NCI-H146 treated with DMSO at 0.1 percent for 48 hours (cell line): ENCODE measurements around the gene DCTN2.
"Not testable (repeated sequence)": the region's sequence is repeated elsewhere in the genome, so short reads cannot be mapped to it uniquely, and the experiment has no call there.

Experiments
- DNase-seq: peaks from one replicate; lab custom pipeline; 2025; ENCODE audit not compliant: unreplicated experiment; lab: John Stamatoyannopoulos, UW

Gene DCTN2

DNA sequence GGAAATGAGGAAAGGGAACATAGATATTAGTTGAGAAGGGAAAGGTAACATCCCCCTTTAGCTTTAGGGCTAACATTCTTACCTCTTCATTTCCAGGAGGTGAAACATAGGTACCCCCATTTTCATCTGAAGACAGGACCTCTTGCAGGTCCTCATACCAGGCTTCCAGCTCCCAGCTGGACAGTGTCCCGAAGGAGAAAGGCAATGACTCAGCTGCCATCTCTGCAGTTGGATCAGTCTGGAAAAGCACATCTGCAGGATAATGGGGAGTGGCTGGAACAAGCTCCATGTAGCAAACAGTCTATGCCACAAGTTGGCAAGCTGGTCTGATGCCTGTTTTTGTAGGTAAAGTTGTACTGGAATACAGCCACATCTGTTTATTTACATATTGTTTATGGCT, 29.8 kb downstream of the DCTN2 start:
- no peak for DNase-seq

DNA sequence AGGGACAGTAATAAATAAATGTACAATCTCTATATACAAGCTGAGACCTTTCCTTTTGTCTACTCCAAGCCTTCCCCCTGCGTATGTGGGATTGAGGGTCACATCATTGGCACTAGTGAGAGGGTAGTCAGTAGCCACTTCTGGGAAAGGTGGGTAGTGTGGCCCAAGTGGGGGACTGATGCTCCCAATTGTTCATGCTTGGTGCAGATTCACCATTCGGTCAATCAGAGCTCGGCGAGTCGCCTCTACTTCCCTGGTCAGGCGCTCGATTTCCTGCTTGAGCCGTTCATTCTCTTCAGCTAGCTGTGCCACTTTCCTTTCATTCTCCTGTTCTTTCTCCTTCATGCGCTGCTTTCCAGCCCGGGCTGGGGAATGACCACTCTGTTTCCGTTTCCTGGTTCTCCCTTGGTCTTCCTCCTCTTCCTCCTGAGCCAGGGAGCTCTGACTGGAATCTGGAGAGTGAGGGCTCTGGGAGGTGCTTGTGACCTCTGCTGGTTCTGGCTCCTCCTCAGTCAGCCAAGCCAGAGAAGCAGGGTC, 30.3 kb downstream of the DCTN2 start:
- no peak for DNase-seq

- no peak for DNase-seq
Observed at GRCh38 chr12:57515934-57516541, 31.0 kb downstream of the DCTN2 start.

GRCh38 chr12:57515408-57515933, 31.5 kb downstream of the DCTN2 start:
- no peak for DNase-seq

DNA sequence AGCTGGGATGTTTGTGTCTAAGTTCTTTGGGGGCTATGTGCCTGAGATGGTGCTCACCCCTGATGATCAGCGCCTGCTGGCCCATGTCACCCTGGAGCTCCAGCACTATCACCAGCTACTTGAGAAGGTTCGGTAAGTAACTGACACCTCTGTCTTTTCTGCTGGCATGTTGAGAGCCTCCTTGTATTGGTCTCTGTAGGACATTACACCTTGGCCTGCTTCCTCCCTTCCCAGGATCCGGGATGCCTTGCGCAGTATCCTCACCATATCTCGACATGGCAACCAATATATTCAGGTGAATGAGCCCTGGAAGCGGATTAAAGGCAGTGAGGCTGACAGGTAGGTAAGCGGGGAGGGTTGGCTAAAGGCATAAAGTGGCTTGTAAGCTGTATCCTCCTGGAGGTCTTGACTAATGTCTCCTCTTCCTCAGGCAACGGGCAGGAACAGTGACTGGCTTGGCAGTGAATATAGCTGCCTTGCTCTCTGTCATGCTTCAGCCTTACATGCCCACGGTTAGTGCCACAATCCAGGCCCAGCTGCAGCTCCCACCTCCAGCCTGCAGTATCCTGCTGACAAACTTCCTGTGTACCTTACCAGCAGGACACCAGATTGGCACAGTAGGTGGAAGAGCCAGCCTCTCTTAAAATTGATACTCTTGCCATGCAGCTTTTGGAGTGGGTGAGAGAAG, 32.1 kb downstream of the DCTN2 start:
- DNase-seq: no peak

DNA sequence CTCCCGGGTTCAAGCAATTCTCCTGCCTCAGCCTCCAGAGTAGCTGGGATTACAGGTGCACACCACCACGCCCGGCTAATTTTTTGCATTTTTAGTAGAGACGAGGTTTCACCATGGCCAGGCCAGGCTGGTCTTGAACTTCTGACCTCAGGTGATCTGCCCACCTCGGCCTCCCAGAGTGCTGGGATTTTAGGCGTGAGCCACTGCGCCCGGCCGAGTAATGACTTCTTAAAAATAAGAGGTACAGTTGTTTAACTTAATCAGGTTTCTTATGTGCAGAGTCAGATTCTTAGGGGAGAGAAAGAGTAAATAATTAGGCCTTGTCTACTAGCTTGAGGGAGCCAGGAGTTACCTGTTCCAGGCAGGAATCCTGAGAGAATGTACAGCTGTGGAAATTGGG, 32.7 kb downstream of the DCTN2 start:
- DNase-seq: not testable (repeated sequence)

GRCh38 chr12:57513677-57514076, 33.3 kb downstream of the DCTN2 start:
- not testable (repeated sequence) for DNase-seq

- DNase-seq: no peak
Observed at GRCh38 chr12:57513266-57513665, 33.7 kb downstream of the DCTN2 start.

DNA sequence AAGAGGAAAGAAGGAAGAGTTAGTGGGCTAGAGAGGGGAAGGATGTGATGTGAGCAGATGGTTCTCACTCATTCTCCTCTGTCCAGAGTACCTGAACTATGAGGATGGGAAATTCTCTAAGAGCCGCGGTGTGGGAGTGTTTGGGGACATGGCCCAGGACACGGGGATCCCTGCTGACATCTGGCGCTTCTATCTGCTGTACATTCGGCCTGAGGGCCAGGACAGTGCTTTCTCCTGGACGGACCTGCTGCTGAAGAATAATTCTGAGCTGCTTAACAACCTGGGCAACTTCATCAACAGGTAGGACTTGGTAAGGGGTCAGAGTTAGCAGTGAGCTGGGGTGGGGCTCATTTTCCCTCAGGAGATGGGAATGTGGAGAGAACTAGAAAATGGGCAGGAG, 34.3 kb downstream of the DCTN2 start:
- no peak for DNase-seq

DNA sequence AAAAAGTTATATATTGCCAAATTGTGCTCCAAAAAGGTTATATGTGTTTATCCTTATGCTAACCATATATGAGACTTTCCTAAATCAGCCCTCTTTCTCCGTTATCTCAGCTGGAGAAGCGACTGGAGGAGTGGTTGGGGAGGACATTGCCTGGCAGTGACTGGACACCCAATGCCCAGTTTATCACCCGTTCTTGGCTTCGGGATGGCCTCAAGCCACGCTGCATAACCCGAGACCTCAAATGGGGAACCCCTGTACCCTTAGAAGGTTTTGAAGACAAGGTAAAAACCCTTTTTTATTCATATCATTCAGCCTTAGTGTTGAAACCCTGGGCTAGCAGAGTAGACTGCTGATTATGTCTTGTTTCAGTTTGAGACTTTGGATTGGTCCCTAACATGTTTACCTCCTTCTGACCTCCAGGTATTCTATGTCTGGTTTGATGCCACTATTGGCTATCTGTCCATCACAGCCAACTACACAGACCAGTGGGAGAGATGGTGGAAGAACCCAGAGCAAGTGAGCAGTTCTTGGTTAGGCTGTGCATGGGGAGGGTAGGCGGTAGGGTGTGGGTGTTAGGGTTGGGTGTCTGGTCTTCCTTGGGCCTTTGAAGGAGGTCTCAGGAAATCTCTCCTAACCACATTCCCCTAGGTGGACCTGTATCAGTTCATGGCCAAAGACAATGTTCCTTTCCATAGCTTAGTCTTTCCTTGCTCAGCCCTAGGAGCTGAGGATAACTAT, 35.2 kb downstream of the DCTN2 start:
- no peak for DNase-seq

- no peak for DNase-seq
Observed at GRCh38 chr12:57511161-57511560, 35.8 kb downstream of the DCTN2 start.

GRCh38 chr12:57507796-57508195, 39.2 kb downstream of the DCTN2 start:
- DNase-seq: not testable (repeated sequence)

GRCh38 chr12:57506541-57506940, 40.5 kb downstream of the DCTN2 start:
- not testable (repeated sequence) for DNase-seq

GRCh38 chr12:57502311-57502969, 44.6 kb downstream of the DCTN2 start:
- not testable (repeated sequence) for DNase-seq

DNA sequence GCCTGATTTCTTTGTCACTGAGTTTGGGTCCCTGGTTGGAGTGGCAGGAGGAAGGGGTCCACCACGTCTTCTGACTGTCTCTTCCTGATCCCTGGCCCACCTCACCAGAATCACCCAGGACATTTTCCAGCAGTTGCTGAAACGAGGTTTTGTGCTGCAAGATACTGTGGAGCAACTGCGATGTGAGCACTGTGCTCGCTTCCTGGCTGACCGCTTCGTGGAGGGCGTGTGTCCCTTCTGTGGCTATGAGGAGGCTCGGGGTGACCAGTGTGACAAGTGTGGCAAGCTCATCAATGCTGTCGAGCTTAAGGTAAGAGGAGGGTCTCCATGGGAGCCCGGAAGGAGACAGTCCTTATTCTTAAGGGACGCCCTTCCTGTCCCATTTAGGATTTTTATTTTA, 46.8 kb downstream of the DCTN2 start:
- no peak for DNase-seq

DNA sequence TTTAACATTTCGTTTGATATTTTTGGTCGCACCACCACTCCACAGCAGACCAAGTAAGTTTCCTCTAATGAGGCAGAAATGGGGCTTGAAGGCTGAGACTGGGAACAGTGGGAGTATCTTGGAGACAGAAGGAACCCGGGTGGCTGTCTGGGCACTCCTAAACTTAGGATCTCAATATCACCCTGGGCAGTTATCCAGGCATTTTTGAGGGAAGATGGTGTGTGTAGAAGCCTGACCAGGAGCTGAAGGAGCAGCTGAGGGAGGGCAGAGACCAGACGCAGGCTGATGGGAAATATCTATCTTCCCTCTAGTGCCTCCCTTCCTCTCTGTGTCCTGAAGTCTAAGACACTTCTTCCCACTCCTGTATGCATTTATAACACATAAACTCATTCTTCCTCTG, 48.4 kb downstream of the DCTN2 start:
- DNase-seq: no peak

GRCh38 chr12:57498132-57498502, 48.9 kb downstream of the DCTN2 start:
- DNase-seq: no peak

DNA sequence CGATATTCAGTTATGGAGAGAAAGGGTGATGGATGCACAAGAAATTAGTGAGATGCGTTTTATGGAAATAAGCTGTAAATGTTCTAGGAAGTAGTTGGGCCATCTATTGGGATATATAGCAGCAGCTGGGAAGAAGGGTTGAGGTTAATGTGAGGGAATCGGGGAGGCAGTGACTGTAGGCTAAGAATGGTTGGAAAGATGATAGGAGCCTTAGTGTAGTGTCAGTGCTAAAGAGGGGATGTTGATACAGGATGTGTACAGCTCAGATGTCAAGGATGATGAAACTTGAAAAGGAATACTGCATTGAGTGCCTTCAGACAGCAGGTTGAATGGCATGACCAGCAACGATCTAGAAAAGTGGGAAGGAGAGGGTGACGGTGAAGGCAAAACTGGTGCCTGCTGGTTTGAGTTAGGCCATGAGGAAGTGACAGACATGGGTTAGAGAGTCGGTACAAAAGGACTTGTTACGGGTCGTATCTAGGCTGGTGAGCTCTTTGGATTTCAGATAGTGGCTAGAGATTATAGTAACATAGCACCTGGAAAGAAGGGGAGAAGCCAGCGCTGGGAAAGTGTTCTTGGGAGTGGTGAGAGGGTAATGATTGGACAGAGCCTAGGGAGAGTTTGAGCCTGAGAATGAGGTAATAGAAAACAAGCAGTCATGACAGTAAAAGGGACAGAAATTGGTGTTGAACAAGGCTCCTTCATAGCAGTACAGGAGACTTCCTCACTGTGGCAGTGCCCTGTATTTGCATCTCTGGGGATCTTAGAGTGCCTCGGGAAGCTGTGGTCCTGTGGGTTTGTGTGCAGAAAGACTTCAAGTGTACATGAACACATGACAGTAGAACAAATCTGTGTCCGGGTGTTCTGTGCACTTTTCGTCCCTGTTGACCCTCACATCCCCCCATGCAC, 49.5 kb downstream of the DCTN2 start:
- DNase-seq: no peak

DNA sequence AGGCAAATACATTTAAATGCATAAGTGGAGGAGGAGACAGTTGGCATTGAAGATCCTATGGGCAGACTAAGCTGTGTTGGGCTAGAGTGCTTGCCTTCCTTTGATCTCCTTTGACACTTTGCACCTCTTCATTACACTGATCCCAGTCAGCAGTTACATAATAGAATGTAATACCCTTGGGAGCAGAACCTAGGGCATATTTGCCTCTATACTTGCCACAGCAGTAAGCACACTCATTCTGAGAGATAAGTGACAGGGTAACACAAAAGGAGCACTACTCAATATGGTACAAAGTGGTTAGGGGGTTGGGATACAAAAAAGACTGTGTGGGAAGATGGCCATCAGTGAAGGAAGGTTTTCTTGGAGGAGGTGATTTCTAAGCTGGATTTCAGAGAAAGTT, 50.2 kb downstream of the DCTN2 start:
- DNase-seq: no peak

DNA sequence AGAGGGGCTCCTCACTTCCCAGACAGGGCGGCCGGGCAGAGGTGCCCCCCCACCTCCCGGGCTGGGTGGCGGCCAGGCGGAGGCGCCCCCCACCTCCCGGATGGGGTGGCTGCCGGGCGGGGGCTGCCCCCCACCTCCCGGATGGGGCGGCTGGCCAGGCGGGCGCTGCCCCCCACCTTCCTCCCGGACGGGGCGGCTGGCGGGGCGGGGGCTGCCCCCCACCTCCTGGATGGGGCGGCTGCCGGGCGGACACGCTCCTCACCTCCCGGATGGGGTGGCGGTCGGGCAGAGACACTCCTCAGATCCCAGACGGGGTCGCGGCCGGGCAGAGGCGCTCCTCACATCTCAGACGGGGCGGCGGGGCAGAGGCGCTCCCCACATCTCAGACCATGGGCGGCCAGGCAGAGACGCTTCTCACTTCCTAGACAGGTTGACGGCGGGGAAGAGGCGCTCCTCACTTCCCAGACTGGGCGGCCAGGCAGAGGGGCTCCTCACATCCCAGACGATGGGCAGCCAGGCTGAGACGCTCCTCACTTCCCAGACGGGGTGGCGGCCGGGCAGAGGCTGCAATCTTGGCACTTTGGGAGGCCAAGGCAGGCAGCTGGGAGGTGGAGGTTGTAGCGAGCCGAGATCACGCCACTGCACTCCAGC, 51.8 kb downstream of the DCTN2 start:
- not testable (repeated sequence) for DNase-seq
